NB4 (cell line): Measurements from ENCODE around the gene DIP2C.

ENCODE experiments used
- CTCF ChIP-seq: IDR thresholded peaks from one replicate; pipeline ENCODE4 v1.5.1; 2012; ENCODE audit warnings: low read depth, low read length
- MAX ChIP-seq: IDR thresholded peaks from 2 replicates; pipeline ENCODE4 v1.6.1; 2011; ENCODE audit warnings: low read depth, low read length
- MYC ChIP-seq: IDR thresholded peaks from 2 replicates; pipeline ENCODE4 v1.6.1; 2011; ENCODE audit warnings: low read depth, low read length
- POLR2A ChIP-seq: IDR thresholded peaks from 2 replicates; pipeline ENCODE4 v1.6.1; 2011; ENCODE audit warnings: mild to moderate bottlenecking; ENCODE audit not compliant: insufficient read length; ENCODE audit errors: extremely low read depth

- TF ChIP-seq POLR2A (no peak), MAX (no peak), CTCF (no peak), MYC (no peak)
Measured at GRCh38 chr10:278707-279106, 410.8 kb downstream of the DIP2C start.
